Measurements from ENCODE around the gene PET100. TPM values are rescaled to one million over a fixed set of nuclear protein-coding genes. Genes with fewer than 3 reads are reported as not detected.

PET100 gene
- total RNA-seq, 6 experiments from 2014 or later, result 82.1 to 138 (median 110) TPM

DNA sequence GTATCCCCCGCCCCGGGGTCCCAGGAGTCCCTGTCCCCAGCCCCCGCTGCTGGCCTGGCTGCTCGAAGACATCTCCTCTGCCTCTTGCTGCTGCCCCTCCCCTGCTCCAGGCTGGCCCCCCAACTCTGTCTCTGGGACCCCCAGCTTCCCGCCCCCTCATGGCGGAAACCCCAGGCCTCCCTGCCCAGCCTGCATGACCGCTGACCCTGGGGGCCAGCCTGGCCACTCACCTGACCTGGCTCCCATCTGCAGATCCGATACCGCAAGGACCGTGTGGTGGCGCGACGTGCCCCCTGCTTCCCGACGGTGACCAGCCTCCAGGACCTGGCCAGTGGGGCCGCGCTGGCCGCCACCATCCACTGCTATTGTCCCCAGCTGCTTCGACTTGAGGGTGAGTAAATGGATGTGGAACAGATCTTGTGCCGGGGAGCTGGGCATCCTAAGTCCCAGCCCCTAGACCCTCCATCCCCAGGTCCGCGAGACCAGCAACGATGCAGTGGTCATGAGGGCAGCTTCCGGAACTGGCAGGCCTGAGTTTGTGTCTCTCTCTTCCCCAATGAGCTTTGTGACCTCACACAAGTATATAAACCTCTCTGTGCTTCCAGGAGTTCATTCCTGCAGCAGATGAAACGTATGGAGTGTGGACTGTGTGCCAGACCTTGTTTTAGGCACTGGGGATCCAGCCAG, 21.6 kb upstream of the PET100 start:
- DNase-seq, result no peak
- TF ChIP-seq, protein P1, sequence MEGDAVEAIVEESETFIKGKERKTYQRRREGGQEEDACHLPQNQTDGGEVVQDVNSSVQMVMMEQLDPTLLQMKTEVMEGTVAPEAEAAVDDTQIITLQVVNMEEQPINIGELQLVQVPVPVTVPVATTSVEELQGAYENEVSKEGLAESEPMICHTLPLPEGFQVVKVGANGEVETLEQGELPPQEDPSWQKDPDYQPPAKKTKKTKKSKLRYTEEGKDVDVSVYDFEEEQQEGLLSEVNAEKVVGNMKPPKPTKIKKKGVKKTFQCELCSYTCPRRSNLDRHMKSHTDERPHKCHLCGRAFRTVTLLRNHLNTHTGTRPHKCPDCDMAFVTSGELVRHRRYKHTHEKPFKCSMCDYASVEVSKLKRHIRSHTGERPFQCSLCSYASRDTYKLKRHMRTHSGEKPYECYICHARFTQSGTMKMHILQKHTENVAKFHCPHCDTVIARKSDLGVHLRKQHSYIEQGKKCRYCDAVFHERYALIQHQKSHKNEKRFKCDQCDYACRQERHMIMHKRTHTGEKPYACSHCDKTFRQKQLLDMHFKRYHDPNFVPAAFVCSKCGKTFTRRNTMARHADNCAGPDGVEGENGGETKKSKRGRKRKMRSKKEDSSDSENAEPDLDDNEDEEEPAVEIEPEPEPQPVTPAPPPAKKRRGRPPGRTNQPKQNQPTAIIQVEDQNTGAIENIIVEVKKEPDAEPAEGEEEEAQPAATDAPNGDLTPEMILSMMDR (IDR thresholded peaks at IDR 0.05), result no peak
- Mint-ChIP-seq H3K27ac (no peak overlapping the region), H3K4me1 (ENCODE audit: low read depth) (no peaks in the 10 kb centered on the region), H3K4me3 (no peak overlapping the region), H3K9me3 (peaks cover 4% of the 10 kb centered on the region; the same call in 1 of the 2 replicates), H3K27me3 (ENCODE audit: insufficient read depth) (peaks cover 8% of the 10 kb centered on the region), H3K36me3 (ENCODE audit: low read depth) (no peaks in the 10 kb centered on the region)

- H3K4me1 Mint-ChIP-seq (ENCODE audit: low read depth), result no peaks in the 10 kb centered on the region
- H3K4me3 Mint-ChIP-seq, result no peak overlapping the region
- DNase-seq, result no peak
- TF ChIP-seq, protein P1 (IDR thresholded peaks at IDR 0.05), result no peak
- no peak overlapping the region for H3K27ac Mint-ChIP-seq
- H3K36me3 Mint-ChIP-seq (ENCODE audit: low read depth), result no peaks in the 10 kb centered on the region
- peaks cover 5% of the 10 kb centered on the region for H3K27me3 Mint-ChIP-seq (ENCODE audit: insufficient read depth)
- H3K9me3 Mint-ChIP-seq, result peaks cover 1% of the 10 kb centered on the region; the same call in 1 of the 2 replicates
Observed at GRCh38 chr19:7610491-7611240, 18.9 kb upstream of the PET100 start.

DNA sequence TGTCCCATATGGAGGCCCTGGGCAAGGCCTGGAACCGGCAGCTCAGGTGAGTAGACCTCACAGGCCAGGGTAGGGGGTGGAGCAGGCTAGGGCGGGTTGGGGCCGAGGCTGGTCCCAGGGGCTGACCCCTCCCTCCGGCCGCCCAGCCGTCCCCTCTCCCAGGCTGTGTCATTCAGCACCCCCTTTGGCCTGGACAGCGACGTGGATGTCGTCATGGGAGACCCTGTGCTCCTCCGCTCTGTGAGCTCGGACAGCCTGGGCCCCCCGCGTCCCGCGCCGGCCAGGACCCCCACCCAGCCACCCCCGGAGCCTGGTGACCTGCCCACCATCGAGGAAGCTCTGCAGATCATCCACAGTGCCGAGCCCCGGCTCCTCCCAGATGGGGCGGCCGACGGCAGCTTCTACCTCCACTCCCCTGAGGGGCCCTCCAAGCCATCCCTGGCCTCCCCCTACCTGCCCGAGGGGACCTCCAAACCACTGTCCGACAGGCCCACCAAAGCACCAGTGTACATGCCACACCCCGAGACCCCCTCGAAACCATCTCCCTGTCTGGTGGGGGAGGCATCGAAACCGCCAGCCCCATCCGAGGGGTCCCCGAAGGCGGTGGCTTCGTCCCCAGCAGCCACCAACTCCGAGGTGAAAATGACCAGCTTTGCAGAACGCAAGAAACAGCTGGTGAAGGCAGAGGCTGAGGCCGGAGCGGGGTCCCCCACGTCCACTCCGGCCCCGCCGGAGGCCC, 17.9 kb upstream of the PET100 start:
- Mint-ChIP-seq H3K4me3 (no peak overlapping the region), H3K27me3 (ENCODE audit: insufficient read depth) (peaks cover 3% of the 10 kb centered on the region), H3K36me3 (ENCODE audit: low read depth) (no peaks in the 10 kb centered on the region), H3K9me3 (no peaks in the 10 kb centered on the region), H3K4me1 (ENCODE audit: low read depth) (no peaks in the 10 kb centered on the region), H3K27ac (no peak overlapping the region)
- DNase-seq, result no peak
- TF ChIP-seq, protein P1 (IDR thresholded peaks at IDR 0.05), result no peak

DNA sequence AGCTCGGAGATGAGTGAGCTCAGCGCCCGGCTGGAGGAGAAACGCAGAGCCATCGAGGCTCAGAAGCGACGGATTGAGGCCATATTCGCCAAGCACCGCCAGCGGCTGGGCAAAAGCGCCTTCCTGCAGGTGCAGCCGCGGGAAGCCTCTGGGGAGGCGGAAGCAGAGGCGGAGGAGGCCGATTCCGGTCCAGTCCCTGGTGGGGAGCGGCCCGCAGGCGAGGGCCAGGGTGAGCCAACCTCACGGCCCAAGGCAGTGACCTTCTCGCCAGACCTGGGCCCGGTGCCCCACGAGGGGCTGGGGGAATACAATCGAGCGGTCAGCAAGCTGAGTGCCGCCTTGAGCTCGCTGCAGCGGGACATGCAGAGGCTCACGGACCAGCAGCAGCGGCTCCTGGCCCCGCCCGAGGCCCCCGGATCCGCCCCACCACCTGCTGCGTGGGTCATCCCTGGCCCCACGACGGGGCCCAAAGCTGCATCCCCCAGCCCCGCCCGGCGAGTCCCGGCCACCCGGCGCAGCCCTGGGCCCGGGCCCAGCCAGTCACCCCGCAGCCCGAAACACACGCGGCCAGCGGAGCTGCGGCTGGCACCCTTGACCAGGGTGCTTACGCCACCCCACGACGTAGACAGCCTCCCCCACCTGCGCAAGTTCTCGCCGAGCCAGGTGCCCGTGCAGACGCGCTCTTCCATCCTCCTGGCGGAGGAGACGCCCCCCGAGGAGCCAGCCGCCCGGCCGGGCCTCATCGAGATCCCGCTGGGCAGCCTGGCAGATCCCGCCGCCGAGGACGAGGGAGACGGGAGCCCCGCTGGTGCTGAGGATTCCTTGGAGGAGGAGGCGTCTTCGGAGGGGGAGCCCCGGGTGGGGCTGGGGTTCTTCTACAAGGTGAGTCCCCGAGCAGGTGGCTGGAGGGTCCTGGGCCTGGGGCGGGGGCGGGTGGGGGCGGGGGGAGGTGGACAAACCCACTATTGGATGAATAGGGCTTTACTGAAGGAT, 17.0 kb upstream of the PET100 start:
- TF ChIP-seq, protein P1 (IDR thresholded peaks at IDR 0.05), result no peak
- Mint-ChIP-seq H3K36me3 (ENCODE audit: low read depth) (peaks cover 5% of the 10 kb centered on the region; the same call in 1 of the 2 replicates), H3K9me3 (no peaks in the 10 kb centered on the region), H3K4me3 (no peak overlapping the region), H3K27ac (no peak overlapping the region), H3K4me1 (ENCODE audit: low read depth) (no peaks in the 10 kb centered on the region), H3K27me3 (ENCODE audit: insufficient read depth) (peaks cover 3% of the 10 kb centered on the region)
- DNase-seq, result no peak
